Aorta (tissue), 5 donors: ENCODE measurements around the gene IQSEC1. TPM values are rescaled to one million over a fixed set of nuclear protein-coding genes. Genes with fewer than 3 reads are reported as not detected.

Experiments used
- ATAC-seq: fragments of 200-7000 bp; cut with Tn5 transposase; one replicate; pipeline ENCODE4 v1.9.1; 2022; ENCODE audit warnings: moderate library complexity; ENCODE audit not compliant: low FRiP score
- DNase-seq, 2 donors: peaks; one replicate each; pipeline ENCODE4 v3.0.0-alpha.2; 2020
- H3K27ac ChIP-seq, 2 donors: one replicate each; pipeline ENCODE4 v1.5.1; 2013; ENCODE audit warnings: low read length in 2 of 2, mild to moderate bottlenecking in 2 of 2, moderate library complexity in 2 of 2, control low read depth in 1 of 2, inconsistent platforms in 1 of 2, low read depth in 1 of 2
- H3K27me3 ChIP-seq, 2 donors: one replicate each; pipeline ENCODE4 v1.6.1; 2013; ENCODE audit warnings: control low read depth in 1 of 2, low read length in 1 of 2, mild to moderate bottlenecking in 1 of 2, moderate library complexity in 1 of 2; ENCODE audit not compliant: insufficient read depth in 2 of 2, control insufficient read depth in 1 of 2
- H3K36me3 ChIP-seq, 2 donors: one replicate each; pipeline ENCODE4 v1.6.1; 2013; ENCODE audit warnings: control low read depth in 1 of 2, low read length in 1 of 2, mild to moderate bottlenecking in 1 of 2; ENCODE audit not compliant: insufficient read depth in 2 of 2, control insufficient read depth in 1 of 2
- H3K4me1 ChIP-seq, 2 donors: one replicate each; pipeline ENCODE4 v1.6.1; 2013; ENCODE audit warnings: low read length in 2 of 2, control low read depth in 1 of 2, mild to moderate bottlenecking in 1 of 2, moderate library complexity in 1 of 2; ENCODE audit not compliant: insufficient read depth in 2 of 2, control insufficient read depth in 1 of 2
- H3K4me3 ChIP-seq, 2 donors: one replicate each; pipeline ENCODE4 v1.5.1; 2013; ENCODE audit warnings: low read length in 2 of 2, control low read depth in 1 of 2, mild to moderate bottlenecking in 1 of 2
- H3K9me3 ChIP-seq: one replicate; pipeline ENCODE4 v1.6.1; 2013; ENCODE audit warnings: mild to moderate bottlenecking, low read length; ENCODE audit not compliant: control insufficient read depth
- WGBS, 2 donors: extraction: QIAGEN DNeasy Blood & Tissue Kit; methylation state at CpG; one replicate each; pipeline ENCODE4 v1.1.7; 2013; 5-methylcytosine and 5-hydroxymethylcytosine counted together
- intact Hi-C, 2 donors: fragments of 100-400 bp; cut with DNase I; formaldehyde crosslinking; loops; one replicate each; pipeline versions ENCODE4 v1.14.2 to v1.15.0; 2022
- polyA plus RNA-seq, 2 donors: library from polyadenylated mRNA; stranded (reverse); fragments of 200-250 nt; gene quantifications; one replicate each; pipeline ENCODE4 v1.2.3, GENCODE V29; 2013
- total RNA-seq, 2 donors: library from RNA; stranded (reverse); fragmentation: NEBNext Ultra II Directional; extraction: Animal tissue kit (Norgen Biotek cat#: 25700); gene quantifications; one replicate each; pipeline ENCODE4 v1.2.1, GENCODE V29; 2021
- donor health status: healthy with polysubstance abuse.
- donor health status: Bipolar disorder and iron deficiency.
- donor health status: DM: no; HTN: no; CAD: no.
- donor health status: DM: no; HTN: no; CAD: no.
- donor health status: DM: yes; HTN: yes; CAD: no.

The IQSEC1 gene
- total and polyA plus RNA-seq, 4 donors = 12.6 to 84.7 (median 49.9) TPM

DNA sequence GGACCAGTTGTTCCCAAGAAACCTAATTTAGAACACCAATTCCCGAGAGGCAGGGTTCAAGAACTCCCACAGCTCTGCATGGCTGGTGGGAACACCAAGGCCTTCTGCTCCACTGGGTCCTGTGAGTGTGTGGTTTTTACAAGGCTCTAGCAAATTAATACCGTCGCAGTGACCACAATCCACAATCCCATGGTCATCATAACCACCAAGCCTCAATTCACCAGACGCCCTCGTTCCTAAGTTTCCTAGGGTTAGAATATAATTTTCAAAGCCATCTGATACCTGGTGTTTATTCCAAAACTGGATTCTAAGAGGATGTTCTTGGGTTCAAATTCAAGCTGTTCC lies 116.9 kb downstream of the IQSEC1 start:
- no peaks in the 10 kb centered on the region for H3K9me3 ChIP-seq
- H3K36me3 ChIP-seq = no peaks in the 10 kb centered on the region
- no peaks in the 10 kb centered on the region for H3K27me3 ChIP-seq
- H3K4me1 ChIP-seq = peaks cover 0 to 16% of the 10 kb centered on the region in 2 donors
- DNase-seq (no peak), ATAC-seq (no peak)
- intact Hi-C loops = no loop called here
- no peak overlapping the region for H3K4me3 ChIP-seq
- H3K27ac ChIP-seq = peak overlapping the region; percentile 77 to 88
- 21 to 32% methylated on average over 5 of the region's 5 CpGs for WGBS, 2 donors

GRCh38 chr3:12955651-12956315 lies 117.4 kb downstream of the IQSEC1 start:
- Histone ChIP-seq H3K36me3 (no peaks in the 10 kb centered on the region), H3K27me3 (no peaks in the 10 kb centered on the region), H3K4me1 (peaks cover 0 to 16% of the 10 kb centered on the region in 2 donors), H3K4me3 (no peak overlapping the region), H3K27ac (peak overlapping the region; percentile 77 to 88), H3K9me3 (no peaks in the 10 kb centered on the region)
- ATAC-seq = no peak
- DNase-seq = no peak
- 42 to 44% methylated on average over 14 of the region's 14 CpGs for WGBS, 2 donors
- intact Hi-C loops = no loop called here

DNA sequence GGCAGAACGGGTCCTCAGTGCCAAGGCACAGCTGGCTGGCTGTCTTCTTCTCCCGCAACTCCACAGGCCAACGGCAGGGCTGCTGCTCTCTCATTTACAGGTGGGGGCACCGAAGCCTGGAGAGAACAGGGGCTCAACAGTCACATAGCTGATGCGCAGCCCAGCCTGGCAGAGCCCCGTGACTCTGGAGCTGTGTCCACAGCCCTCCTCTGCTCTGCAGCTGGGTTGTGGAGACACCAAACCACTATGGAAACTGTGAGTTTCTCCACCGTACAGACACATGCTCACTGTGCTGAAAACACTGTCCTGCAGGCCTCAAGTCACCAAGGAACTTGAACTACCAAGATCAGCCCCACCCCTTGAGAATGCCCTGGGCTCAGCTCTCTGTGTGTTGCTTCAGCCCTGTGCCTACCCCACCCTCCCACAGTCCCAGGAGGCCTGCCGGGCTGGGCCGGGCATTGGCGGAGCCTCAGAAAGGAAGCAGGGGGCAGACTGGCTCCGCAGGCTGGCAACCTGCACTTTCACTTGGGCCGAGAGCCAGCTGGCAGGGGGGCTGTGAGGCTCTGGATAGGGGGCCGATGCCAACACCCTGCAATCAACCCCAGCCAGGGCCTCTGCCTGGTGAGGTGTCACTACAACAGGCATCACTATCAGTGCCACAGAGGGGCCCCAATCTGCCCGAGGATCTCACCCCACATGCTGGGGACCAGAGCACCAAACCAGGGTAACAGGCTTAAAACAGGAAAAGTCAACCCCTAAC lies 118.2 kb downstream of the IQSEC1 start:
- WGBS, 2 donors = 6% methylated on average over 14 of the region's 14 CpGs
- DNase-seq = peak; percentile 94 to 96
- peak overlapping the region; percentile 77 to 88 for H3K27ac ChIP-seq
- H3K27me3 ChIP-seq = no peaks in the 10 kb centered on the region
- ATAC-seq = peak; percentile 81
- H3K9me3 ChIP-seq = no peaks in the 10 kb centered on the region
- no peak overlapping the region for H3K4me3 ChIP-seq
- H3K36me3 ChIP-seq = no peaks in the 10 kb centered on the region
- peaks cover 0 to 16% of the 10 kb centered on the region in 2 donors for H3K4me1 ChIP-seq
- intact Hi-C loops = no loop called here

DNA sequence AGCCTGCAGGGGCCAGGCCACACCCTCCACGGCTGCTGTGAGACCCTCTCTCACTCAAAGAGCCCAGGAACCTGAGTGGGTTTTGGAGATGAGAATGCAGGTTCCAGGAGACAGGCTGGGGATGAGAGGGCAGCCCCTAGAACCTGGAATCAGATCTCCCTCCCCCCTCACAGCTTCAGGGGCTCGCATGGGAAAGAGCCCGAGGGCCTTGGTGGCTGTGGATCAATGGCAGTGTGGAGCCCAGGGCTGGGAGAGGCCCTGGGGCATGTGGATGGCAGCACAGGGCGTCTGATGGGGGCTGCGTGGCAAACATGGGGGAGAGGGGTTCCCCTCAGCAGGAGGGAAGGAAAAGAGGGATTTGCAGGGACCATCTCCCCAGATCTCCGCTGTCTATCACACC lies 119.0 kb downstream of the IQSEC1 start:
- no peak for ATAC-seq
- Histone ChIP-seq H3K27me3 (no peaks in the 10 kb centered on the region), H3K9me3 (no peaks in the 10 kb centered on the region), H3K27ac (peak overlapping the region; percentile 3 to 79), H3K4me1 (peaks cover 0 to 18% of the 10 kb centered on the region in 2 donors), H3K36me3 (no peaks in the 10 kb centered on the region), H3K4me3 (no peak overlapping the region)
- intact Hi-C loops = no loop called here
- WGBS, 2 donors = 82 to 89% methylated on average over 6 of the region's 6 CpGs
- DNase-seq = no peak

GRCh38 chr3:12953201-12953995 lies 119.8 kb downstream of the IQSEC1 start:
- no peak overlapping the region for H3K27ac ChIP-seq
- H3K36me3 ChIP-seq = no peaks in the 10 kb centered on the region
- no peaks in the 10 kb centered on the region for H3K27me3 ChIP-seq
- 90 to 91% methylated on average over 26 of the region's 26 CpGs for WGBS, 2 donors
- H3K9me3 ChIP-seq = no peaks in the 10 kb centered on the region
- peaks cover 0 to 17% of the 10 kb centered on the region in 2 donors for H3K4me1 ChIP-seq
- ATAC-seq (no peak), DNase-seq (no peak)
- intact Hi-C loops = no loop called here
- no peak overlapping the region for H3K4me3 ChIP-seq

DNA sequence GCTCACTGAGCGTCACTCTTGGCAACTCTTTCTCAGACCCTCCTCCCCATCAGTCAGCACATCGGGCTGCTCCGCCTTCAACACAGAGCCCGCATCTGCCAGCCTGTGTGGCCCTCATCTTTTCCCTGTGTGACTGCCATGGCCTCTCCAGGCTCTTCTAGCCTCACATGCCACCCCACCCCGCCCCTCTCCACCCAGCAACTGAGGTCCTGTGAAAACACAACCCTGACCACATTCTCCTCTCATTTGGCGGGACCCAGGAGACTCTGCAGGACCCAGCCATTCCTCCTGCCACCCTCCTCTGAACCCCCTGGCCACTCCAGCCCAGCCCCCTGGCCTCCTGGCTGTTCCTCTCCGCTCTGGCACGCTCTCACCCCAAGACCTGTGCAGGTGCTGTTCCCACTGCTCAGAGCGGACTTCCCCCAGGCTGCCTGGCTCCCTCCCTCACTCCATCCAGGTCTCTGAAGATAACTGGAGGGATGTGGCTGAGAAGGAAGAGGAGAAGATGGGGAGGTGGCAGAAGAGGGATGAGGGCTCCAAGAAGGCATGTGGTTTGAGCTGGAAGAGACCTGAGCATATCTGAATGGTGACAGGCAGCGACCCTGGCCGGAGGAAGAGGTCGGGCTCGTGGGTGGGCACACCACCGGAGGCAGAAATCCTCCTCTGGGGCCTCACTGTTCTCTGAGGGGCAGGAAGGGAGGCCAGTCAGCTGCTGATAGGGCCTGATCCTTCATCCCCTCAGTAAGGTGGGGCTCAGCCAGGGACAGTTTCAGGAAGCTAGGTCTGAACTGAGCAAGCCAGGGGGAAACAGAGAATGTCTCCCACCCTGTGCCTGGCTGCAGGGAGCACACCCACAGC lies 120.7 kb downstream of the IQSEC1 start:
- Histone ChIP-seq H3K36me3 (no peaks in the 10 kb centered on the region), H3K9me3 (no peaks in the 10 kb centered on the region), H3K27ac (peak overlapping the region in 1 of 2 donors; percentile 27), H3K4me3 (no peak overlapping the region), H3K27me3 (no peaks in the 10 kb centered on the region), H3K4me1 (peaks cover 2 to 10% of the 10 kb centered on the region in 2 donors)
- DNase-seq (no peak), ATAC-seq (no peak)
- intact Hi-C loops = no loop called here
- WGBS, 2 donors = 89% methylated on average over 14 of the region's 14 CpGs

DNA sequence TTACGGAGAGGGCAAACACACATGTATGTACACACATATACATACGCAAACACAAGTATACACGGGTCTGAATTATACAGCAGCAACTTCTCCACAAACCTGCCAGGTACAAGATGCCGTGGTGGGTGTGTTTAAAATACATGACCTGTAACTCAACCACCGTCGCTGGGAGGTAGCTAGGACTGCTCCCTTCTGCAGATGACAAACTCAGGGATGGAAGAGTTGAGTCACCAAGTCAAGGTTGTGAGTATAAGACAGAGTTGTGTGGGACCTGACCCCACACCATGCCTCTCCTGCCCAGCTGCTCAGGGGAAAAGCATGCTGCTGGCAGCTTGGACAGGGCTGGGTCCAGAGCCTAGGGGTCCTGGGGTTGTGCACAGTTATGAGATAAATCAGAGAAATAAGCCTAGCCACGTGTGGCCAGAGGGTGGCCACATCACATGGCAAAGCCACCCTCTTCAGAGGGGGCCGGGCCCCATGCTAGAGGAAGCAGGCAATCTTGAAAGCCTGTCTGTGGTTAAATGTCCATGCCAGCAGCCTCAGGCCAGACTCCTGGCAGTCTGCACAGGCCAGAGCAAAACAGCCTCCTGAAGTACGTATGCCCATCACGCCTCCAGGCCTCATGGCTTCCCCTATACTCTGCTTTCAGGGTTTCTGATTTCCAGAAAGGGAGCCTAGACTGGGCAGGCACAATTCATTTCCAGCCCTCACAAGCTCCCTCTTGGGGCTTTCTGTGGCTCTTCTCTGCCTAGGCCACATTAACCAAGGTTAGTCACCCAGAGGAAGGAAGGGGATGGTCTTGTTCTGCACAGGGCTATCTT lies 124.1 kb downstream of the IQSEC1 start:
- H3K27me3 ChIP-seq = no peaks in the 10 kb centered on the region
- DNase-seq = peak in 1 of 2 donors; percentile 73
- no peak overlapping the region for H3K4me3 ChIP-seq
- no peaks in the 10 kb centered on the region for H3K9me3 ChIP-seq
- H3K27ac ChIP-seq = peak overlapping the region; percentile 2 to 47
- no peak for ATAC-seq
- intact Hi-C loops = no loop called here
- H3K36me3 ChIP-seq = no peaks in the 10 kb centered on the region
- H3K4me1 ChIP-seq = peaks cover 5 to 10% of the 10 kb centered on the region in 2 donors
- 40% methylated on average over 10 of the region's 10 CpGs for WGBS, 2 donors
